ENCODE data around the gene PAK6.

The PAK6 gene

DNA sequence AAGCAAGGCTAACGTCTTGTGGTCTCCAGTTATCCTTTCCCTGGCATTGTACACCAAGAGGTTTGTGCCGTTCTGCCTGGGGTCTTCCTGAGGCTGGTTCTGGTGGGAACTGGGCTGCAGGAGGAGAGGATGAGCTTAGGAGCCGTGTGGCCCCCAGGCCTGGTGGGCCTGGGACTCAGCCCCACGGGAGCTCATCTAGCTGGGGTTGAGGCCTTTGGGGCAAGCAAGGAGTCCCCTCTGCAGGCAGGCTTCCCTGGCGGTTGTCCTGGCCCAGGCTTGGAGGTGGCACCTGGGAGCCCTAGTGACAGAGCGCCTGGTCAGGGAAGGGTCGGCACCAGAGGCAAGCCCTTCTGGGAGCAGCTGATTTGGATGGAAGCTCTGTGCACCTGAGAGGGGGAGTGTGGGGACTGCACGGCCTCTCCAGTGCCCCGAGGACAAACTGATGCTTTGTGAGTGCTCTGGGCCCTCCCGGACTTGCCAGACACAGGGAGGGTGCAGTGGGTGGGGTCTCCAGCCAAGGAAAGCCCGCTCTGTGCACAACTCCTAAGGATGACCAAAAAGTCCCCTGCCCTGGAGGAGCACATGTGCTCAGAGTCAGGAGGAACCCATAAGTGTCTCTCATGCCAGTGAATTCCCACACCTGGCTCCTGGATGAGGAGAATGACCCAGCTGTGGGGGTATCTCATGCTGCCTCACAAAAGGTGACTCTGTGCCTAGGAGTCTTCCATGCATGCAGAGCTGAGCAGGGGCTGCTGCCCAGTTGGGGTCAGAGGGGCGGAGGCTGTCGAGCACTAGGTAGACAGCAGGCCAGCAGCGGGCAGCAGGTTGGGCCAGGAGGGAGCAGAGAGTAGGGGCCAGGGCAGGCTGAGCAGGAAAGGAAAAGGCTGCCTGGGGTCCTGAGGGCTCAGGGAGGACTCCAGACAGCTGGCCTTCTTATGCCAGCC lies 2.7 kb downstream of the PAK6 start:
- no peak for DNase-seq

DNA sequence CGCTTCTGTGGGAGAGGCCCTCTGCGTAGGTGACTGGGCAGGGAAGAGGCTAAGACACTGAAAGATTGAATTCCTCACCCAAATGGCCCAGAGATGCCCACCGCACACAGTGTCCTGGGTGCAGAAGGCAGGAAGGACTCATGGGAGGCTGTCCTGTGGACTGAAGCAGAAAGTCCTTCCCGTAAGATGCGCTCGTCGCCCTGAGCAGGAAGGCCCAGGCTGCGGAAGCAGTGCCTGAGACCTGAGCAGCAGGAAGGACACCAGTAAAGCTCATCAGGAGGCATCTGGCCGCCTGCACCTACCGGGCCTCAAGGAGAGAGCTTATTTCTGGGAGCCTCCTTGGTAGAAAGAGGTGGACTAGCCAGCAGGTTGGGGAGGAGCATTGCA lies 3.3 kb downstream of the PAK6 start:
- DNase-seq, result no peak

DNA sequence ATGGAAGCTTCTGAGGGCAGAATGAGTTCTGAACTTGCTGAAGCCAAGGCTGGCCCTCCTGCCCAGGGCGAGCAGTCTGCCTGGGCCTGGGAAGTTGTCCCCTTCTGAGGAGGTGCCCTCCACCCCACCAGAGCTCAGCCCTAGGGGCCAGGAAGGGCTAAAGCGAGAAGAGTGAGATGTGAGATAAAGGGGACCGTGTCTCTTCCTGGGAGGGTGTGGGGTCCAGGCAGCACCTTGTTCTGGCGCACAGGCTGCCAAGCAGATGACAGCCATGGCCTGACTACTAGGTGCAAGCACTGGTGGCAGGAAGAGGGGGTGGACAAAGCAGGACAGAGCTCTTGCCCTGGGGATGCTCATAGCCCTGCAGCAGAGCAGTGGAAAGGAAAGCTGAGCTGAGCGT lies 3.7 kb downstream of the PAK6 start:
- DNase-seq, result no peak

DNA sequence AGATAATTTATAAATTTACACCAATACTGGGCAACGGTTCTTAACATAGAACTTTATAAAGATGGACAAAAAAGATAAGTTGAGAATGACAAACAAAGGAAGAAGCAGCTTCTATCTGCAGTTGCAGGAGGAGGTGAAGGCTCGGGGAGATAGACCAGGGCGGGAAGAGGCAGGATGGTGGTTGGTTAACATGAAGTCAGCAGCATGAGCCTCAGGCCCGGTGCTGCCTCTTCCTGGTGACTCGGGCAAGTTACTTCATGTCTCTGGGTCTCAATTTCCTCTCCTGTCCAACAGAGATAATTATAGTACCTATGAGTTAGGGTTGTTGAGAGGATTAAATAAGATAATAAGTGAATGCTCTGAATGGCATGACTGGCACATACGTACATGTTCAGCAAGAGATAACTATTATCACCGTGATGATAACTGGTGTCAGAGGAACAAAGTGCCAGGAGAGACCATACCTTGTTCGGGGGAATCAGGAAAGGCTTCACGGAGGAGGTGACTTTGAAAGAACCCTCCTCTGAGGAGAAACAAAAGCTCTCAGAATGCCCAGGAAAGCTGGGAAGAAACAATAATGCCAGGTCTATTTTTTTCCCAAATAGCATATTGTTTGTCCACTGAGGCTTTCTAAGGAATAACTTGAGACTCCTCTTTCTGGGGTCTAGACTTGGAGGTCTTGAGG lies 4.4 kb downstream of the PAK6 start:
- no peak for DNase-seq

DNA sequence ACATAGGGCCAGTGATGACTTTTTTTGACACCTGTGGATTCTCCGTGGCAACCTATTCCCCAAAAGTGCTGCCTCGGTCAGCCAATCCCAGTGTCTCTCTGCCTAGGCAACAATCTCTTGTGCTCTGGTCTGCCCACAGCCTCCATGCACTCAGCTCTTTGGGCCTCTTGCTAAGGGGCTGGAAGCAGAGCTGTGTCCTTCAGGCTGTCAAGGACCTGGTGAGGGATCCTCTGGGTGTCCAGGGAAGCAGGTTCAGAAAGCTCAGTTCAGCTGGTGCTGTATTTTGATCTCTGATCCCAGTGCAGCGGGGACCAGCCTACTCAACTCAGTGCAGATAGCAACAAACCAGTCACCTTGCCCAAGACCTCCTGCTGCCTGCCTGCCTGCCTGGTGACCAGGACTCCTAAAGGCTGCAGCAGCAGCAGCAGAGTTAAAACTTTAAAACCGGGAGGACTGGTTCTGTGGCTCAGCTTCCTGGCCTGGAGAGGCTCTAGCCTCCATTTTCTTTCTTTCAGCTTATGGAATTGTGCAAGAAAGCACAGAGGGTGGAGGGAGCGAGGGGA lies 6.2 kb downstream of the PAK6 start:
- DNase-seq, result no peak

DNA sequence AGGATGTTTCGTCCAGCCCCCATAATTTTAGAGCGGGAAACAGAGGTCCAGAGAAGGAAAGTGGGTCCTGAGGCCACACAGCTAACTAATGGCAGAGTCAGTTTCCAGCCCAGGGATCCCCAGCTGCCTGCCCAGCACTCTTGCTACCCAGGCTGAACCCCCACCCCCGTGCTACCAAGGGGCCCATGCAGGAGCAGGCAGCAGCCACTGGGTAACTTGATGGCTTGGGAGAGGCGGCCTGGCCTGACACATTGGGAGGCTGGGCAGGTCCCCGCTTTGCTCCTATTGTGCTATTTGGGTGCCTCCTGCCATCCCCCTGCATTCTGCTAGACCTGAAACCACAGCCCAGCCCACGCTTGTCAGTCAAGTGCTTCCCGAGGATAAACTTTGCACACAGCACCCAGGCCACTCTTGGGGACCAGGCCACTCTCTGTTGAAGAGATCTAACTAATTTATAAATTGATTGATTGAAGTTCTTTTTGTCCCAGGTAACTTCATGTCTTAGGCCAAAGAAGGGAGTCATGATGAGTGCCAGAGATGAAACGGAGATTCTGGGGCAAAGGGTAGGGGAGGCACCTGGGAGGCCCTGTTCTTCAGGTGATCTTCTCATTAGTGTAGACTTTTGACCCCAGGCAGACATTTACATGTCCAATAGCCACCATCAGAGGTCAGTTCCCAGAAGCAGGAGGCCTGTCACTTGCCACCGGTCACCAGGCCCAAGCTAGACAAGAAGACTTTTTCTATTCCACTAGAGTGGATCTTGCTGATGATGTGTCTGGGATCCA lies 7.0 kb downstream of the PAK6 start:
- no peak for DNase-seq

DNA sequence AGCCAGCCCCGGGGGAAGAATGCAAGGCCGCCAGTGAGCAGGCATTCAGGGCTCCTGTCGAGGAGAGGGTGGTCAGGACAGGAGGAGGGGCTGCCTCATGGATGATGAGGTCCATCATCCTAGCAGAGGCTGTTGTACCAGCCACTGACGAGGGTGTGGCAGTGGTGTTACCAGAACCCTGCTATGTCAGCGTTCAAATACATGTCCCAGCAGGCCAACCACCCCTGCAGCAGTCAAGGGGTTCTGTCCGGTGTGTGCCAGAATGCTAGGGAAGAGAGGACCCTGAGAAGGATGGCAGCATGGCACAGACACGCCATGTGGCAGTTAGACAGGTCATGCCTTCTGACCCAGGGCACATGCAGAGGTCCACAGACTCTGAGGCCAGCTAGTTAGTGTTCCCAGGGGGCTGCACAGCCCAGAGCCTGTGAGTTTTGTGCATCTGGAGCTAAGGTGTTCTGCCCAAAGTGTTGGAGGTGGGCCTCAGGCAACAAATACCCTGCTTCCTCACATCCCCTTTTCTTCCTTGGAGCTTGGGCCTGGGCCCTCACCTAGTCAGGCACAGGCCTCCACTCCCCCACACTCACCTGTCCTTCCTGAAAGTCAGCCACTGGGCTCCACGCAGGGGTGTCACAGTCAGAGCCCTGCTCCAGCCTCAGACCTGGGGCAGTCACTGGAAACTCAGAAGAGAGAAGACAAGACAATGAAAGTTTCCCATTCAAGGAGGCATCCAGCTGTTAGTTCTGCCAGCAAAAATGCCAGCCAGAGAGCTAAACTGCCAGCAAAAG lies 7.8 kb downstream of the PAK6 start:
- no peak for DNase-seq

DNA sequence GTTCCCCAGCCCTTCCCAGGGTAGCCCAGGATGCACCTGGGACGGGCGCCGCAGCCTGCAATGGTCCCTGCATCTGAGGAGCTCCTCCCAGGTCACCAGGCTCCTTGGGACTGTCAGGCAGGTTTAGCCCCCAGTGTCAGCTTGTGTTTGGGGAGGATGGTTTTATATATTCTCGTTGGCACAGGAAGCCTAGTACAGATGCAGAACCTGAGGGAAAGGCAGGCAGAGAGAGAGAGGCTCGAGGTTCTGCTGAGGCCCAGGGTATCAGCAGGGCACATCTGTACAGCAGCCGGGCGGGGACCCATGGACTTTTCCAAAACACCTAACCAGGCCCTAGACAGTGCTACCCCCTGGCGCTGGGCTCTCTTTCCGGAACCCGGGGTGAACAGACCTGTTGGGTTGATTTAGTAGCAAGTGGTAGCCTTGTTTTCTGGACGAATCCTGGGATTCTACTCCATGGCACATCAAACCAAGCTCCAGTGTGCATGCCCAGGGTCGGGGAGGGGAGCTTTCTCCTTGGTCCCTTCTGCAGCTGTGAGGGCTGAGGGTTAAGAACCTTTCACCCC lies 8.6 kb downstream of the PAK6 start:
- DNase-seq, result no peak

DNA sequence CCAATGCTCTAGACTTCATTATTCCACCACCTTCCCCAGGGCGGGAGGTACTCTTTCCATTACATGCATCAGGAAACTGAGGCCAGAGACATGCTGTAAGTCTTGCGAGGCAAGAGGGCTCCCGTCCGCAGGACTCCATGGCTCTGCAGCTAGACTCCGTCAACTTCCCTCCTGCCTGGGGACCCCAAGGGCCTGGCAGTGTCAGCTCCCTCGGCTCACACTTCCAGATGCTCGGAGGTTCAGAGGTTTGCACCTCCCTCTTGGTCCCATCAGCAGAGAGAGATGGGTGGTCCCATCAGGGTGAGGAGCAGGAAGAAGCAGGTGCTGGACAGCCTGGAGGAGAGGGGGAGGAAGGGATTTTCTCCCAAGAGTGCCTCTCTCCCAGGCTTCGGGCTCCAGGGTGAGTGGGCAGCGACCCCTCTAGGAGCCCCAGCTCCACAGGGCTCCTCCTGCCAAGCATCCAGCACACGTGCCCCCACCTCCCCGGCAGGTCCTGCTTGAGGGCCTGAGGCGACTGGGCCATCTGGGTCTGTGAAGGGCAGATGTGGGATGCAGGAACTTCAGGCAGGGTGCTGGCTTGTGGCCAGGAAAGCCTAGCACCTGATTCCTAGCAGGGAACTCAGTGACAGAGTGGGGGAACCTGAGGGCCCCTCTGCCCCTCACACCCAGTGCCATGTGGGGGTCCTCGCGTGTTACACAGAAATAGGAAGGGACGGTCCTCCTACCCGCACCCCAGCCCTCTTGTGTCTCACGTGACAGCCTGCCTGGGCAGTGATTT lies 9.3 kb downstream of the PAK6 start:
- DNase-seq, result no peak

DNA sequence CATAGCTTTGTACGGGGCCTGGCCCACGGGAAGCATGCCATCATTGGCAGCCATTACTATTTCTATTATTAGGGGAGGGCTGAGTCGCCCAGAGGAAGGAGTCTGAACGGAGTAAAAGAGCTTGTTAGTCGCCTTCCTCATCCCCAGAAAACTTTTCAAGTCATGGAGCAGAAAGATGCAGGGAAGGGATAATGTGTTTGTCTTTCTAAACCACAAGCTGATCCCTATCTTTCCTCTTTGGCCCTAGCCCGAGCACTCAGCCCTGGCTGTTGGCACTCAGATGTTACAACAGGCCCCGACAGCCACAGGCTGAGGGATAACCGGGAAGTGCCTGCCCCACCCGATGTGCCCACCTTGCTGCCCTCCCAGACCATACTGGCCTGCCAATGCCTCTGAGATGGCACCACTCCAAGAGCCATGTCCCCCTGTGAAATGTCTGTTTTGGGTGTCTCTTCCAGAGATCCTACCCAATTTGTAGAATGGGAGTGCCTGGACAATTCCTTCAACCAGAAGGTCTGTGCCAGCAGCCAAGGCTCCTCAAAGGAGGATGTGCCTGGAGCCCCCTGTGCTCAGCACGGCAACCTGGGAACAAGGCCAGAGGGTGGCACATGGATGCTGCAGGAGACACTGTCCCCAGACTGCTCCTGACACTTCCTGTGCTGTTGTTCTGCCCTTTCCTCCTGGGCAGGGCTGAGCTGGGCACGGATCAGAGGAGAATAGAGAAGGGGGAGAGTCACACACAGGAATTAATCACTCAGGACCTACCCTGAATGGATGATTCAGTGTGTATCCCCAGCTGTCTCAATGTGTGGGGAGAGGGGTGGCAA lies 10.8 kb downstream of the PAK6 start:
- no peak for DNase-seq

DNA sequence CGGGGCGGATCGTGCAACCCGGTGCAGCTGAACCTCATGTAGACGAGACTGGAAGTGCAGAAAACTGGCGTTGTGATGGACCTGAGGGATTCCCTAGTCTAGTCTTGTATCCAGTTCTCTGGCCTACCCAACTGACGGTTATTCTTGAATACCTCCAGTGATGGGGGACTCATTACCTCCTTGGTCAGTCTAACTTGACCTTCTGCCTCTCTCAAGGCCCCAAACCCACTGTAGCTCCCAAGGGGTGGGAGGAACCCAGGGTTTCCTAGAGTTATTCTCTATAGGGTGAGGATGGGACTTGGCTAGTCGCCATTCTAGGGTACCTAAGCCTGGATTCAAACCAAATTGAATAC lies 11.4 kb downstream of the PAK6 start:
- no peak for DNase-seq

DNA sequence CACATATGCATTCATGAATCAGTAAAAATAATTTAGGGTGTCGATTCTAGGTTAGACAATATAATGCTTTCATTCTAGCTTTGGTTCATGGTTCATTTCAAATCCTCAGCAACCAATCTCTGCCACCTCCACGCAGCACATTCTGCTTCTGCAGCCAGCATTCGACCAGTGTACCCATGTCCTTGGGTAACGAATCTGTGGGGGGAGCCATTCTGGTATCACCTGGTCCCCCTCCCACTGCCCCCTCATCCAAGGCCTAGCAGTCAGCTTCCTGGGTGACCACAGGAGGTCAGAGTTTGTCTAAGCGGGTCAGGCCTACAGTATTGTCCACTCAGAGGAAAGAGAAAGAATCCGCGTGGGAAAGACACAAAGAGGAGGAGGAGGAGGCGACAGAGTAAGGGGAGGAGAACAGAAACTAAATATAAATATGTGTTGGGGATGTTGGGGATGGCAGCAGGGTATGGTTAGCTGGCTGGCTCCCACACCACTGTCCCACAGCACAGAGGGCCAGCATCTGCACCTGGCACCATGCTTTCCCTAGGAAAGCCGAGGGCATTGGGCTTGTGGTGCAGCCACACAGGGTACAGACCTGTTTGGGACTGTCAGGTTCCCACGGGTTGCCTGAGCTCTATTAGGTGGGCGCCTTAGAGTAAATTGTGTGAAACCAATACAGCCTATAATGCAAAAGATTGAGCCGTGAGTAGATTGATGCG lies 12.1 kb downstream of the PAK6 start:
- DNase-seq, result no peak

DNA sequence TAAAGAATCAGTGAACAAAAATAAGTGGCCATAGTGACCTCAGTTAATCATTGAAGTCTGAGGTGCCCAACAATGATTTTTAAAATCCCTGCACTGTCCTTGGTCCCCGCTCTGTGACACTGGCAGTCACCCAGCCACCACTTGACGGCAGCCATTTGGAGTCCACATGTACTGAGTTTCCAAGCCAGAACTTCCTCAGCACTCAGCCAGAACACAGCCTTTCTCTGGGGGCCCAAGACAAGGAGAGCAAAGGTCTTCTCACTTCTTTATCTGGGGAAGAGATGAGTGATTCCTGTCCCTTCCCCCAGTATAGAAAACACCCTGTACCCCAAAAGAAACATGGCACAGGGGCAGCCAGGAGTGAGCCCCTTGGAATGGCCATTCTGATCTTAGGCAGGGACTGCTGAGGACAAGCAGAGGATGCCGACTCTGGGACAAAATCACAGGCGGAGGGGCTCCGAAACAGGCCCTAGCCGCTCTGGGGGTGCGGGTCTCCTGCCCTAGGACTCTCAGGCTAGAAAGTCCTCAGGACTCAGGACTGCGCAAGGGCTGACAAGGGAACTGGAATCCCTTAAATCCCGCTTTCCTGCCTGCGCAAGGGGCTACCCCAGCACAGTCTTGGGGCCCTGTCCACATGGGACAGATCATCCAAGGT lies 12.8 kb downstream of the PAK6 start:
- DNase-seq, result no peak

DNA sequence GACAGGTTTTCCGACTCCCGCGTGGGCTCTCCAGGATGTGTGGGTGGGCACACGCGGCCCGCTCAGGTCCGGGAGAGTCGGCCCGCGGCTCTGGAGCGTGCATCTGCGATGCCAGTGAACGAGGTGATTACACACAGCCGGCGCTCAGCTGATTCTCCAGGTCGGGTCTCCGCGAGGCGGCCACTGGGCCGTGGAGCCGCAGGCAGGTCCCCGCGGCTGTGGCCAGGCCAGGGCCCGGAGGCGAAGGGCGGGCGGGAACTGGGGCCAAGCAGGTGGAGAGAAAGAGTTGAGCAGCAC lies 13.2 kb downstream of the PAK6 start:
- DNase-seq, result no peak

DNA sequence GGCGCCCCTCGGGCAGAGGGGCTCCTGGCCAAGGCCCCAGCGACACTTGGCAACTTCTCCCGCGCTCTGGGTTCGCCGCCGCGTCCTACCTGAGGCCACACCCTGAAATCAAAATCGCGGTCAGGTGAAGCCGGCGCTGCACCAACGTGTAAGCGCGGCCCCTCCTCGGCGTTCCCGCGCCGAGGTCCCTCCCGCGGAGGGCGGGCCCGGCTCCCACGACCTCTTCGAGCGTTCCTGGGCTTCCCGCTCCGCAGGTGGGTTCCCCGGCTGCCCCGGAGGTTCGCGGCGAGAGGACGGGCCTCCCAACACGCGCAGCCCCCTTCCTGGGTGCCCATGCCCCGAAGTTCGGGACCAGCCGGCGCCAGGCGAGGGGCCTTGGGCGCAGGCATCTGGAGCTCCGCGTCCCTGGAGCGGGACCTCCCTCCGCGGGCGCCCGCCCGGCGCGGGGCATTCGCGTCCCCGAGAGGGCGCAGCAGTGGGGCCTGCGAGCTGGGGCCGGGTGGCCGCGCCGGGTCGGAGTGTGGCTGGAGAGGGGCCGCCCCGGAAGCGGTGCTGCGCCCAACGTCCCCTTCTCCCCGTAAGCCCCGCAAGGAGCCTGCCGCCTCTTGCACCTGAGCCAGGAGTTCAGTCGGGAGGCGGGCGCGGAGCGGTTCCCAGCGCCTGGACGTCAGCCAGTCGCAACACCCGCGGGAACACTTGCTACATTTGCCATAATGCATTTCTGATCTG lies 13.7 kb downstream of the PAK6 start:
- DNase-seq, result peak; percentile 20

DNA sequence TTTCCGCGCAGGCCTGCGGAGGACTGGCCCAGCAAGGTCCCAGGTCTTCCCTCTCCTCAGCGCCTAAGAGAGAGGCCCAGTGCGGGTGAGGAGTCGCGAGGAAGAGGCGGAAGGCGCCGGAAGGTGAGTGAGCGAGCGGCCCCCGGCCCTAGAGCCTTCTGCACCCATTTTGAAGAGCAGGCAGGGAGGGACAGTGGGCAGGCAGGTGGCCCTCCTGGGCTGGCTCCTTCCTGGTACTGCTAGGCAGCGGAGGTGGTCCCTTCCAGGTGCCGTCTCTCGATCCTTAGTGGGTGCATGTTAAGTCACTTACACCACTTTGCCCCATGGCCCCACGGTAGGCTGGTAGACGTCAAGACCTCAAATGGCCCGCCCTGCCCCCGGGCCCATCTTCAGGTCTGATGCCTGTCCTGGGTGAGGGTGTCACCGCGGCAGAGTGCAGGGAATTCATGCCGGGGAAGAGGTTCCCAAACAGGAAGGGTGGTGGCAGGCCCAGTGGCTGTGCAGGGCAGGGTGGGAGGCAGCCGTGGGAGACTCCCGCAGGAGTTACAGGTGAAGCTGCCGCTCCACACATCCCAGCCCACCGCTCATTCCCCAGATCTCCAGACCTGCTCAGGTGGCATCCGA lies 14.4 kb downstream of the PAK6 start:
- DNase-seq, result no peak

DNA sequence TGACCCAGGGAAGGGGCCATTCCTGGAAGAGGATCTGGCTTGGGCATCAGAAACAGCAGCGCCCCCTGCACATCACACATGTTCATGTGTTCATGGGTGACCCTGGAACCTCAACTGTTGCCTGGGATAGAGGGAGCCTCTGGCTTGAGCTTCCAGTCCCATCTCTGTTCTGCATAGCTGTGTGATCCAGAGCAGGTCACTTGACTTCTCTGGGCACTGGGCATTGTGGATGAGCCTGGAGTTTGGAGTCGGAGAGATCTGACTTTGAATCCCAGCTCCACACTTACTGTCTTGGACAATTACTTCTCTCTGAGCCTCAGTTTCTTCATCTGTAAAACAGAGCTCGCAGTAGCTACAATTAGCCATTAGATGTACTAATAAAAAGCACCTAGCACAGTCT lies 15.6 kb downstream of the PAK6 start:
- no peak for DNase-seq

DNA sequence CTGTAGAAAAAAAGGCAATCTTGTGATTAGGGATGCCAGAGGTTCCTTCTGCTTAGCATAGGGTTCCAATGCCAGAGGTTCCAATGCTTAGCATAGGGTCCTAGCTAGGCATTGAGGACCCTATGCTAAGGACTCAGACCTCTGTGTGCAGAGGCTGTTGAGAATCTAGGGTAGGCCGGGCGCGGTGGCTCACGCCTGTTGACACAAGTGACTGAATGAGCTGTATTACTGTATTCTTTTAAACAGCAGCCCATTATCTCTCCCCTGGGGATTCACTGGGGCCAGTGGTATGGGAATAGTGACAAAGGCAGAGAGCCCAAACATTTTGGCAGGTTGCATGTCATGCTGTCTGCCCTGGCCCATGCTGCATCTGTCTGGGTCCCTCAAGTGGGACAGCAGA lies 16.2 kb downstream of the PAK6 start:
- DNase-seq, result no peak

Data from CD4-positive, alpha-beta T cell treated with Interleukin-6 for 4 hours (primary cell).